Retinal pigment epithelial cell (primary cell): ENCODE results near the gene NOP14.
"Not testable (repeated sequence)": the region's sequence is repeated elsewhere in the genome, so short reads cannot be mapped to it uniquely, and the experiment has no call there.

Source experiments
- DNase-seq: peaks from one replicate; pipeline ENCODE4 v3.0.0-alpha.2; 2010; ENCODE audit warnings: low read depth
- H3K4me3 ChIP-seq: 2 replicates; pipeline ENCODE4 v1.5.1; 2011; ENCODE audit warnings: mild to moderate bottlenecking, low read length, control low read depth, moderate library complexity
- TF ChIP-seq, protein P1 (sequence below): conservative IDR thresholded peaks from 2 replicates; pipeline ENCODE4 v1.5.1; 2011; ENCODE audit warnings: low read depth, low read length, control low read depth, inconsistent platforms

NOP14 gene

DNA sequence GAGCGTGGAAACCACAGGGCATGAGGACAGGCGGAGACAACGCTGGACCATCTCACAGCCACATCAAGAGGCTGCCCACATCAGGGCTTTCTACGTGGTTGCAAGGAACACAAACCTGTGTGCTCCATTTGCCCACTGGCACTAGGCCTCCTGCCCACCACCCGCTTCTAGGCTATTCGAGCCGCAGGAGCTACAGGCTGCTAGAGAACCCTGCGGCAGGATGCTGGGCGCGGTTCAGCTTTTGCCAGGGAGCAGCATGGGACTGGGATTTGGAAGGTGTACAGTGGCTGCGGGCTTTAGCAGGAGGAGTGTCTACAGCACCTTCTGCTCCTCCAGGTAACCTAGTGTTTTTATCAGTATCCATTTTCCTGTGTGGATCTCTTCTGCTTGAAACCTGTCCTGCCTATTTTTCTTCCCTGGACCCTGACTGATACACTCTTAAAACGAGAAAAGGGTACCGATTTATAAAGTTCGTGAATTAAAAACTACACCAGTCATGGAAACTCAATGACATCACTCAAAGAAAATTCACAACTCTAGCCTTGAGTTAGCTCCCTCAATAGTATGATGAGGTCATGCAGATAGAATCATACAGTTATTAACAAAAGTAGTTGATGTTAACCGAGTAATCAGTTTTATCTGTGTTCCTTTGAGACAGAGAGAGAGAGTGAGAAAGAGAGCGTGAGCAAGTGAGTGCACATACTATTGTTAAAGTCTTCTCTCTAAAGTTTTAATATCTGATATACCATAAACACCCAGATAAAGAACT is 12.8 kb downstream of the NOP14 start:
- no peak for DNase-seq
- H3K4me3 ChIP-seq, result no peak overlapping the region
- TF ChIP-seq, protein P1, sequence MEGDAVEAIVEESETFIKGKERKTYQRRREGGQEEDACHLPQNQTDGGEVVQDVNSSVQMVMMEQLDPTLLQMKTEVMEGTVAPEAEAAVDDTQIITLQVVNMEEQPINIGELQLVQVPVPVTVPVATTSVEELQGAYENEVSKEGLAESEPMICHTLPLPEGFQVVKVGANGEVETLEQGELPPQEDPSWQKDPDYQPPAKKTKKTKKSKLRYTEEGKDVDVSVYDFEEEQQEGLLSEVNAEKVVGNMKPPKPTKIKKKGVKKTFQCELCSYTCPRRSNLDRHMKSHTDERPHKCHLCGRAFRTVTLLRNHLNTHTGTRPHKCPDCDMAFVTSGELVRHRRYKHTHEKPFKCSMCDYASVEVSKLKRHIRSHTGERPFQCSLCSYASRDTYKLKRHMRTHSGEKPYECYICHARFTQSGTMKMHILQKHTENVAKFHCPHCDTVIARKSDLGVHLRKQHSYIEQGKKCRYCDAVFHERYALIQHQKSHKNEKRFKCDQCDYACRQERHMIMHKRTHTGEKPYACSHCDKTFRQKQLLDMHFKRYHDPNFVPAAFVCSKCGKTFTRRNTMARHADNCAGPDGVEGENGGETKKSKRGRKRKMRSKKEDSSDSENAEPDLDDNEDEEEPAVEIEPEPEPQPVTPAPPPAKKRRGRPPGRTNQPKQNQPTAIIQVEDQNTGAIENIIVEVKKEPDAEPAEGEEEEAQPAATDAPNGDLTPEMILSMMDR, result no peak

DNA sequence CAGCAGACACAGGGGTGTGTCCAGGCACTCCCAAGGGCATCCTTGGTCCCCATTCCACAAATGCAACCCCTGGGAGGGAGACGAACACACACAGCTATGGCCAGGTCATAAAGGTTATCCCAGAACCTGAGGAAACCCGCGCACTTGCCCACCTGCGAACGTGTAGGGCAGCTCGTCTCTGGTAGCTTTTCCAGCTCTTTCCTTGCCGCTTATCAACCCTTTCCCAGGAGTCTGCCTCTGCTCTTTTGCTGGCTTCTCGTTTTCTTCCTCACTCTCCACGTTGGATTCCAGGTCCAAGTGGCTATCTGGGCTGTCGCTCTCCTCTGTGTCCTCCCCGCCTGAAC is 13.5 kb downstream of the NOP14 start:
- TF ChIP-seq, protein P1, result no peak
- no peak for DNase-seq
- no peak overlapping the region for H3K4me3 ChIP-seq

DNA sequence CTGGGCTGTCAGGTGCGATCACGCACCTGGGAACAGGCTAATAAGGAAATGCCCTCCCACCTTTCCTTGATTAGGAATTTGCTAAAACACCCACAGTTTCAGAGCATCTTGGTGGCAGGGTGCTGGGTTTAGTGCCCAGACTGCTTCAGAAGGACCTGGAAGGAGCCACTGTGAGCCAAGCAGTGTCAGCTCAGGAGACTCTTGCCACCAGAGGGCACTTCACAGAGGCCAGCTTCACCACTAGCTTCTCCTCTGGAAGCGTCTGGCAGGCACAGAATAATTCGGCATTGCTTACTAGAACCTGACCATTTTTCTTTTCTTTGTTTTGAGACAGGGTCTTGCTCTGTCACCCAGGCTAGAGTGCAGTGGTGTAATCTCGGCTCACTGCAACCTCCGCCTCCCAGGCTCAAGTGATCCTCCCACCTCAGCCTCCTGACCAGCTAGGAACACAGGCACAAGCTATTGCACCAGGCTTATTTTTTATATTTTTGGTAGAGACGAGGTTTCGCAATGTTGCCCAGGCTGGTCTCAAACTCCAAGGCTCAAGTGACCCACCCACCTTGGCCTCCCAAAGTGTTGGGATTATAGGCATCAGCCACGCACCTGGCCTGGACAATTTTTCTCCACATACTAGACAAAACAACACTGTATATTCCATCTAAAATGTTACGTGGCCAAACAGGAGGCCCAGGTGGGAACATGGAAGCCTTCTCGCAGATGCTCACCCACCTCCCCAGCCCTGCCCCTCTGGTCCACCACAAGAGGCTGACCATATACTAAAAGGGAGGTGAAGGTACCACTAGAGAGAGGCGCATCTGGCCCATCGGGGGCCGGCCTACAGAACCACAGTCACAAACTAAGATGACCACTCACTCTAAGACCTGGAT is 14.1 kb downstream of the NOP14 start:
- TF ChIP-seq, protein P1, result peak; percentile 65
- DNase-seq, result no peak
- H3K4me3 ChIP-seq, result no peak overlapping the region

DNA sequence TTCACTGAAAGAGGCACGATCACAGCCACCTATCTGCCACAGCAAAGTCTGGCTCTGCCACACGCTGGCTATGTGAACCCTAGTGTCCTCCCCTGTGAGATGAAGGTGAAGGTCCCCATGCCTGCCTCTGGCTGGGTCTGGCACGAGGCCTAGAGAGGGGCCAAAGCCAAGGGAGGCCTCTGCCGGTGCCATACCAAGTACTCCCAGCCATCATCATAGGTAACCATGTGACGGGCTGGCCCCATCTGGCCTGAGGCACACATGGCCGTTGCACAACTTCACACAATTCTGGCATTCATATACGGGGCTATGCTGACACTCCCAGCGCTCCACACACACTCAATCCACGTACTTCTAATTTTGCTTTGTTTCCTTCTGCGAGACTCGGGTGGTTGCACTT is 15.3 kb downstream of the NOP14 start:
- DNase-seq, result no peak
- TF ChIP-seq, protein P1, result no peak

DNA sequence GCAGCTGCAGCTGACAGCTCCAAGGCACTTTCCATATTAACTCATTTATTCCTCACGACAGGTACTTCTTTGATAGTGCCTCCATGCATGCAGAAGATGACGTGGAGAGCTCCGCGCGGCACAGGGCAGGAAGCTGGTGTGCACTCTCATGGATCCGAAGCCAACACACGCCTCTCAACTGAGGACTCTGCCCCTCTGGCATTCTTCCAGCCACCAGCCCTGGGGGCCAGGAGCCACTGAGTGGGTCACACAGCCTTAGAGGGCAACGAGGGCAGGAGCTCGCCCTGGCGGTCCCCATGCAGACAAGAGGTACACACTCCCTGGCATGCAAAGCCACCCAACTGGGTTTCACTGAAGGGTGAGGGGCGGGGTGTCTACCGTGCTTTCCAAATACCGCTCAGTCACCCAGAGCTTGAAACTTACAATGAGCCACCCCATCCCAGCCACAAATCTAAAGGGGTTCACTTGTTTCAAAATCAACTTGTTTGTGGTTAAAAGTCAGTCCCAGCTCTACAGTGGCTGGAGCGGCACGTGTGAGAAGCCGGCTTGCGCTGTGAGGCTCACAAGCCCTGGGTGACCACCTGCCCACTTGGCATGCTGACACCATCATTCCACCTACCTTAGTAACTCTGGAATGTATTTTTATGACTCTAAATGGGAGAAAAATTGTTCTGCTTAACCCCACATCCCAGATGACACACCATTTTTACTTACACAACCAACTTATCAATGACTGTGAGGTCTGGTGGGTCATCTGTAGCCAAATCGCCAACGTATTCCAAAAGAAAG is 16.2 kb downstream of the NOP14 start:
- TF ChIP-seq, protein P1, result no peak
- H3K4me3 ChIP-seq, result no peak overlapping the region
- no peak for DNase-seq

More for the DNA sequence above, 15.3 kb downstream of the NOP14 start:
- no peak overlapping the region for H3K4me3 ChIP-seq

DNA sequence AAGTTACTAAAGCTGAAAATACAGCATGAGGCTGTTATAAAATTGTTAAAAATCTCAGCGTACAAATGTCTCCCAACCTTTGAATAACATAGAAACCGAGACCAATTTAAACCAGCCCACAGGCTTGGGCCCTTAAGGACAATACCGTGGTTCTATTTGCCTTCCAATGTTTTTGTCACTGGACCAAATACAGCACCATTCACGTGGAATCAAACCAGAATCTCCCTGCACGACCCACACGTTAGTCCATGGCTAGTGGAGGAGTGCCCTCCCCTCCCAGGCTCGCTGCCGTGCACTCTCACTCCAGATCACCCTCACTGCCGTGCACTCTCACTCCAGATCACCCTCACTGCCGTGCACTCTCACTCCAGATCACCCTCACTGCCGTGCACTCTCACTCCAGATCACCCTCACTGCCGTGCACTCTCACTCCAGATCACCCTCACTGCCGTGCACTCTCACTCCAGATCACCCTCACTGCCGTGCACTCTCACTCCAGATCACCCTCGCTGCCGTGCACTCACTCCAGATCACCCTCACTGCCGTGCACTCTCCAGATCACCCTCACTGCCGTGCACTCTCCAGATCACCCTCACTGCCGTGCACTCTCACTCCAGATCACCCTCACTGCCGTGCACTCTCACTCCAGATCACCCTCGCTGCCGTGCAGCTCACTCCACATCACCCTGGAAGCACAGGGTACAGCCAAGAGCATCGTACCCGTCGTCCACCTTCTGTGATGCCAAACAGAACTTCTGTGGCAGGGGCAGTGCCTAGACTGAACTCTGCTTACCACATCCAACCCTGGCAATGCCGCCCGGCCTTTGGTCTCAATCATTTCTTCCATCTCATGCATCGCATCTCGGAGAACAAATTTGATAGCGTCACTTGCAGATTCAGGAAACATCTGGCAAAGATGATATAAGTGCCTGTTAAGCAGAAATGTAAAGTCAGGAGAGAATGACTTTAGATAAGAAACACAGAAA is 17.3 kb downstream of the NOP14 start:
- H3K4me3 ChIP-seq, DNase-seq: not testable (repeated sequence)
